Adipocyte (in vitro differentiated cells): ENCODE measurements around the gene ZFHX3.

Source experiments
- DNase-seq: peaks from one replicate; pipeline ENCODE4 v3.0.0-alpha.2; 2015; ENCODE audit warnings: low read depth
- H3K27me3 ChIP-seq: replicated peaks from 2 replicates; pipeline ENCODE4 v1.7.0; 2013; ENCODE audit warnings: mild to moderate bottlenecking, low read length, moderate library complexity; ENCODE audit not compliant: control insufficient read depth, insufficient read depth
- H3K36me3 ChIP-seq: 2 replicates; pipeline ENCODE4 v1.7.0; 2013; ENCODE audit warnings: low read length, mild to moderate bottlenecking, moderate library complexity; ENCODE audit not compliant: control insufficient read depth, insufficient read depth, severe bottlenecking
- H3K4me1 ChIP-seq: 2 replicates; pipeline ENCODE4 v1.7.0; 2013; ENCODE audit warnings: mild to moderate bottlenecking, low read length, moderate library complexity; ENCODE audit not compliant: control insufficient read depth, insufficient read depth
- H3K4me3 ChIP-seq: 2 replicates; pipeline ENCODE4 v1.7.0; 2013; ENCODE audit warnings: mild to moderate bottlenecking, low read length, moderate library complexity
- H3K9ac ChIP-seq: 2 replicates; pipeline ENCODE4 v1.7.0; 2013; ENCODE audit warnings: mild to moderate bottlenecking, low read length, moderate library complexity
- H3K9me3 ChIP-seq: 2 replicates; pipeline ENCODE4 v1.7.0; 2013; ENCODE audit warnings: mild to moderate bottlenecking, low read length, moderate library complexity; ENCODE audit not compliant: control insufficient read depth

Gene ZFHX3

DNA sequence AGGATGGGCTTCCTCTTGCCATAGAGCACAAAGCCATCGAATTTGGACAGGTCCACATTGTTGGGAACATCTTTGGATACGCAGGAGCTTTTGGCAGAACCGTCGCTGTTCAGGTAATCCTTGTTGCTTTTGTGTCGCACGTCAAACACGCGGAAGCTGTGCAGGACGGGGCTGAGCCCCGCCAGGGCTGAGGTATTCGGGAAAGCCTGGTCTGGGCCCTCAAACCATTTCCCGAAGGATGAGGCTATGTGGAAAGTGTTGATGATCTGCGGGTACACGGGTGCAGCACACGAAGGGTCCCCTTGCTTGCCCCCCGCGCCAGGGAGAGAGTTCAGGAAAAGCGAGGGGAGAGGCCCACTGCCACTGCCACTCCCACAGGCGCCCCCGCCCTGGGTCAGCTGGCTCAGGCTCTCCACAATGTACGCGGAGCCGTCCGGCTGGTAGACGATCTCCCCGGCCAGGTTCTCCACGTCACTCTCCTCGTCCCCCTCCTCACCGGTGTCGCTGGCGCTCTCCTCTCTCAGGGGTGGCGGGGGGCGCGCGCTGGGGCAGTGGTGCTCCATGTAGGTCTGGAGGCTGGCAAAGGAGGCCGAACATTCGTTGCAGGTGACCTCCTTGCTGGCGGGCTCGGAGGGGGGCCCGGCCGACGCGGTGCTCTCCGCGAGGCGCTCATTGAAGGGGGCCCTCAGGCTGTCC is 88.5 kb downstream of the ZFHX3 start:
- Histone ChIP-seq H3K9ac (no peak overlapping the region), H3K4me1 (peaks cover 6% of the 10 kb centered on the region), H3K9me3 (no peaks in the 10 kb centered on the region), H3K36me3 (peaks cover 29% of the 10 kb centered on the region), H3K27me3 (no peaks in the 10 kb centered on the region), H3K4me3 (no peak overlapping the region)
- DNase-seq, result no peak

DNA sequence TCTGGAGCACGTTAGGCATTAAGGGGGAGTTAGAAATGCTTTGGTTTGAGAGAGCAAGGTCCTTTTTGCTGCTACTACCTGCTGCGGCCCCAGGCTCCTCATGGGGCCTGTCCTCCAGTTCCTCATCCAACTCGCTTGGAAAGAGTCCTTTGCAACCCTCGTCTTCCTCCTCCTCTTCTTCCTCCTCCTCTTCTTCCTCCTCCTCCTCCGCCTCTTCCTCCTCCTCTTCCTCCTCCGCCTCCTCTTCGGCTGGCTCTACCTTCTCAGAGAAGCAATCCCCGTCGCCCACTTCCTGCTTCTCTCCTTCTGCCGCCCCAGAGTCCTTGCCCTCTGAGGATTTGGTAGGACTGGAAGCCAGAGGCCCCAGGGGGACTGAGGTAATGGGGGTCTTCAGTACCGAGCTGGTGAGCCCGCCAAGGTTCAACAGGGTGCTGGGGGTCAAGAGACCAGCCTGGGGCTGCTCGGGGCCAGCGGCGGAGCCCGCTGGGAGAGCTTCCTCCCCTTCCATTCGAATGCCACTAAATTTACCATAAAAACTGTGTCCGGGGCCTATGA is 89.3 kb downstream of the ZFHX3 start:
- no peaks in the 10 kb centered on the region for H3K9me3 ChIP-seq
- no peak for DNase-seq
- peaks cover 3% of the 10 kb centered on the region for H3K4me1 ChIP-seq
- no peak overlapping the region for H3K4me3 ChIP-seq
- no peaks in the 10 kb centered on the region for H3K27me3 ChIP-seq
- peaks cover 29% of the 10 kb centered on the region for H3K36me3 ChIP-seq
- no peak overlapping the region for H3K9ac ChIP-seq

DNA sequence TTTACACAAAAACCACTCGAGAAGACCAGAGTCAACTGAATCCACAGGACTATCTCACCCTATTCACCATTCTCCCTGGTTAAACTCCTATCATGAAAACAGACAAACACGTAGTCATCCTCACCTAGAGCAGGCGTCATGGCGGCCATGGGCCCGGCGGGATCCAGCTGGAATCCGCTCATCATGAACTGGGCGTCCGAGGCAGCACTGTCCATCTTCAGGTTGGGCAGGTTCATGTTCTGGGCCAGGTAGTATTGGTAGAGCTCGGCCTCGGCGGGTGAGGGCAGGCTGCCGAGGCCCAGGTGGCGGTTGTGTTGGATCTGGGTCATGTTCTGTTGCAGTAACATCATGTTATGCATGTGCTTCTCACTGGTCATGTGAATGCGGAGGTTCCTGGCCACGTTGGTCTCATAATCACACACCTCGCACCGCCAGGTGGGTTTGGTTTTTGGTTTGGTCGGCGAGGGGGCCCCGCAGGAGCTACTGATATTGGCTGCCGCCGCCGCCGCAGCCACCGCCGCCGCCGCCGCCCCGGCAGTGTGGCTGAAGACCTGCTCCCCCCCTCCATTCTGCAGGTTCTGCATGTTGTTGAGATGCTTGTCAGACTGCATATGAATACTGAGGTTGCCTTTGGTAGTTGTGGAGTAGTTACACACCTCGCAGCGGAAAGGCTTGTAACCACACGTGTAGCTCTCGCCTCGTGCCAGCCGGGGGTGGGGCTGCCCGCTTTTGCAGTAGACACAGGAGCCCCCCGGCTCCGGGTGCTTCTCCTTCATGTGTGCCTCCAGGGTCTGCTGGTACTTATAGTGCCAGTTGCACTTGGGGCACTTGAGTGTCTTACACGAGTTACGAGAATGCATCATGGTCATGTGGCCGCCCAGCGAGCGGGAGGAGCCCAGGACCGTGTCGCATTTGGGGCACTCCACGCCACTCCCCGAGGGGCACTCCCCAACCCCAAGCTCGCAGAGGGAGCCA is 90.3 kb downstream of the ZFHX3 start:
- Histone ChIP-seq H3K36me3 (peaks cover 29% of the 10 kb centered on the region), H3K4me1 (peaks cover 8% of the 10 kb centered on the region), H3K4me3 (no peak overlapping the region), H3K9me3 (no peaks in the 10 kb centered on the region), H3K9ac (no peak overlapping the region), H3K27me3 (no peaks in the 10 kb centered on the region)
- DNase-seq, result no peak

DNA sequence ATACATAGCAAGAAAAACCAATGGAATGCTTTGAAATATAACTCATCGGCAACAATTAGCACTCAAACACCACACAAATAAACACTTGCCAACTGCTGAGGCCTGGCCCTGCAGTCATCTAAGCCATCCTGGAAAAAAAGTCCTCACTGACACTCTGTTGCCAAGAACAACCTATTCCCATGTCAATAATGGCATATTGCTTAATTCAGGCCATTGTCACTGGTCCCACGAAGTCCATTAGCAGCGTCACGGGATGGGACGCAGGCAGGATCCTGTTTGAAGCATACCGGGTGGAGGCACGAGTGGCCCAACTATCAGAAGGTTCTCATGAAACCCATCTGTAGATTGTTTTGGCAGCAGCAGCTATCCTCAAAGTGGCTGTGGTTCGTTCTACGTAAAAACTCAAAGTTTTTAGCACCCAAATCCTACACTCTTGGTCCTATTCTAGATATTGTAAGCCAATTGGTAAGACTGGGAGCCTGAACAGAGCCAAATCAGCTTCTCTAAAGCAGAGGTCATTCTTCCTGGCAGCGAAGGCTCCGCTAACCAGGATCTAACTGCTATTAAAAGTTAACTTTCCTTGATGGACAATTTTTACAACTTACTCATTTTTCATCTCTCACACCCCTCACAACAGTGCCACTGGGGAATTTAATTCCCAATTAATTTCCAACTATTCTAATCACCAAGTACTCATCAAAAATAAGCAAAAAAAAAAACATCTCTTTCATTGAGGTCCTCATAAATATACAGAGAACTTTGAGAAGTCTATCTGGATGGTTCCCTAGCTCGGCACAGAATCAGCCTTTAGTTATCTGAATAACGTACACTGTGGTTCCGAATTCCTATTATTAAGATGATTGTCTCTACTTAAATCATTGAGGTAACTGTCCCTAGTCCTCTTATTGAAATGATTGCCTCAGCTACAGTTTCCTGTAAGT is 91.5 kb downstream of the ZFHX3 start:
- Histone ChIP-seq H3K27me3 (no peaks in the 10 kb centered on the region), H3K36me3 (peaks cover 29% of the 10 kb centered on the region), H3K9me3 (no peaks in the 10 kb centered on the region), H3K4me3 (no peak overlapping the region), H3K9ac (no peak overlapping the region), H3K4me1 (peaks cover 11% of the 10 kb centered on the region)
- no peak for DNase-seq

DNA sequence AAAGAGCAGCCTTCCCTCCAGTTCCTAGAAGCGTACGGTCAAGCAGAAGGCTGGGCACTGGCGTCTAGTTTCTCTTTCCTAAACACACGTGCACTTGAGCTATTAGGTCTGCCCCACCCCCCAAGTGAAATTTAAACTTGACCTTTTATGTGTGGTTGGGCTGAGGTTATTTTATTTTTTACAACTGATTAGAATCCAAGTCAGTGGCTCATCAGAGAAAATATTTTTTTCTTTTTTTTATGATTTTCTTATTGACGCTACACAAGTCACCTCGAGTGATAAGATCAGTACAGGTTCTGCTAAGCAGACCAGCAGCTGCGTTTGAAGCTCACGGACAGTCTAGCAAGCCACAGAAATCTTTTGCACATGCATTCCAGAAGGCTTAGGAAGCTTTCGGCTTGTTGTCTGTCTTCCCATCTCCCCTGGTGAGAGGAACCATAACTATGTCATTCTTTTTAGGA is 95.1 kb downstream of the ZFHX3 start:
- H3K9ac ChIP-seq, result no peak overlapping the region
- H3K4me3 ChIP-seq, result no peak overlapping the region
- peaks cover 12% of the 10 kb centered on the region for H3K4me1 ChIP-seq
- peak; percentile 65 for DNase-seq
- no peaks in the 10 kb centered on the region for H3K9me3 ChIP-seq
- peaks cover 38% of the 10 kb centered on the region for H3K36me3 ChIP-seq
- no peaks in the 10 kb centered on the region for H3K27me3 ChIP-seq

DNA sequence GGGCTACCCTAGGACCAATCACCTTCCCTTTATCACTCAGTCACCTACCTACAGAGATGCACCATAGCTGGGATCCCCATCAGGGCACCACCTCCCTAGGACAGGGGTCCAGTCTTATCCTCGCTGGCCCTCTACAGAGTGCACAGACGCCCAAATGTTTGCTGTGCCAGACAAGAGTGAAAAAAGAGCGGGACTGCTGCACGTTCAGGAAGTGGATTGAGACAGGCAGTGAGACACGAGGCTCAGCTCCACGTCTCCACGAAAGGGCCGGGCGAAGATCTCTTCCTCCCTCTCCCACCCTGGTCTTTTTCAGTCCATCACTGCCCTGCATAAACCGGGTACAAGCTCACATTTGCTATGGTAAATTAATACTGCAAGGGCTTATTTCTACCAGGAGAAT is 95.5 kb downstream of the ZFHX3 start:
- Histone ChIP-seq H3K36me3 (peaks cover 35% of the 10 kb centered on the region), H3K4me3 (no peak overlapping the region), H3K4me1 (peaks cover 16% of the 10 kb centered on the region), H3K27me3 (no peaks in the 10 kb centered on the region), H3K9ac (no peak overlapping the region), H3K9me3 (no peaks in the 10 kb centered on the region)
- no peak for DNase-seq

DNA sequence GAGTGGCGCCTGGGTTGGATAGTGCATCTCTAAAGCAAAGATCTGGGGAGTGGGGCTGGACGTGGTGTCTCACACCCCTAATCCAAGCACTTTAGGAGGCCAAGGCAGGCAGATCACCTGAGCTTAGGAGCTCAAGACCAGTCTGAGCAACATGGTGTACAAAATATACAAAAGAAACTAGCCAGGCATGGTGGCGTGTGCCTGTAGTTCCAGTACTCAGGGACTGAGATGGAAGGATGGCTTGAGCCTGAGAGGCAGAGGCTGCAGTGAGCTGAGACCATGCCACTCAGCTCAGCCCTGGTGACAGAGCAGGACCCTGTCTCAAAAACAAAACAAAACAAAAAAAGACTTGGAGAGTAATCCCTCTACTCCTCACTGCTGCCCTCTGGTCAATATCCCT is 96.0 kb downstream of the ZFHX3 start:
- H3K4me1 ChIP-seq, result peaks cover 17% of the 10 kb centered on the region
- no peaks in the 10 kb centered on the region for H3K9me3 ChIP-seq
- peaks cover 30% of the 10 kb centered on the region for H3K36me3 ChIP-seq
- no peak for DNase-seq
- no peak overlapping the region for H3K4me3 ChIP-seq
- no peak overlapping the region for H3K9ac ChIP-seq
- no peaks in the 10 kb centered on the region for H3K27me3 ChIP-seq

DNA sequence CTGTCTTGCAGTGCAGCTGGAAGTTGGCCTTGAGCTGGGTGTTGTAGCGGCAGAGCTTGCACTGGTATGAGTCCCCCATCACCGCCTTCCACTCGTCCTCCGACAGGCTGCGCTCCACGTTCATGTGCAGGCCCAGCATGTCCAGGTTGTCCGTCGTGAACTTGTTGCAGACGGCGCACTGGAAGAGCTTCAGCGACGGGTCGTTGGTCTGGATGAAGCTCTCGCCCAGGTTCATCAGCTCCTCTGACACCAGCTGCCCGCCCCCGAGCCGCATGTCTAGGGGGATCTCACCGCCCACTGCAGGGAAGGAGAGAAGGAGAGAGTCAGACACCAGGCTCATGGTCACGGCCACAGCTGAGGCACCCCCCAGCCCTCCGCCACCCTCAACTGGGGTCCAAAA is 97.3 kb downstream of the ZFHX3 start:
- H3K36me3 ChIP-seq, result peaks cover 23% of the 10 kb centered on the region
- H3K9ac ChIP-seq, result no peak overlapping the region
- no peaks in the 10 kb centered on the region for H3K27me3 ChIP-seq
- H3K4me1 ChIP-seq, result peaks cover 17% of the 10 kb centered on the region
- no peak overlapping the region for H3K4me3 ChIP-seq
- no peaks in the 10 kb centered on the region for H3K9me3 ChIP-seq
- no peak for DNase-seq

DNA sequence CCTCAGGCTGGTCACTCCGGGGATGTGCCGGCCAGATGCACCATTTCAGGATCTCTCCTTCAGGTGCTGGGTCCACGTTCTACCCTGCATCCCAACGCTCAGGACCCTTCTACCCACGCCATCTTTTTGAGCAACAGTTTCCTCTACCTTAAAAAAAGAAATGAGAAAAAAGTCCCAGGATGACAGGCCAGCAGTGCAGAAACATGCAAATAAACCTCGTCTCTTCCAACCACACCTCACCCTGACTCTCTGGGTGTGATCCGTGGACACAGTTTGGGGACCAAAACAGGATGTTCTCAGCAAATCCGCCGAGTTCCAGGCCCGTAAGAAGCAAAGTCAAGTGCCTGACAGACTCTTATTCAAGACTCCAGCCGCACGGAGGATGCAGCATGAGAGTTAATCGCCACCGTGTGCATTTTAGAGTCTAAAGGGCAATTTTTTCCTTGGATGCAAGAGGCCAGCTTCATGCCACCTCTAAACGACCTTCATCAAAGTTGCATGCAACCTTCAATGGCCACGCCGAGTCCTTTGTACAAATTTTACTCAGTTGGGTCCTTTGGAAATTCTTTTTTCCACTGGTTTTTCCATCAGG is 99.6 kb downstream of the ZFHX3 start:
- Histone ChIP-seq H3K4me1 (peaks cover 17% of the 10 kb centered on the region), H3K4me3 (no peak overlapping the region), H3K27me3 (no peaks in the 10 kb centered on the region), H3K9me3 (no peaks in the 10 kb centered on the region), H3K36me3 (peaks cover 23% of the 10 kb centered on the region), H3K9ac (no peak overlapping the region)
- no peak for DNase-seq

DNA sequence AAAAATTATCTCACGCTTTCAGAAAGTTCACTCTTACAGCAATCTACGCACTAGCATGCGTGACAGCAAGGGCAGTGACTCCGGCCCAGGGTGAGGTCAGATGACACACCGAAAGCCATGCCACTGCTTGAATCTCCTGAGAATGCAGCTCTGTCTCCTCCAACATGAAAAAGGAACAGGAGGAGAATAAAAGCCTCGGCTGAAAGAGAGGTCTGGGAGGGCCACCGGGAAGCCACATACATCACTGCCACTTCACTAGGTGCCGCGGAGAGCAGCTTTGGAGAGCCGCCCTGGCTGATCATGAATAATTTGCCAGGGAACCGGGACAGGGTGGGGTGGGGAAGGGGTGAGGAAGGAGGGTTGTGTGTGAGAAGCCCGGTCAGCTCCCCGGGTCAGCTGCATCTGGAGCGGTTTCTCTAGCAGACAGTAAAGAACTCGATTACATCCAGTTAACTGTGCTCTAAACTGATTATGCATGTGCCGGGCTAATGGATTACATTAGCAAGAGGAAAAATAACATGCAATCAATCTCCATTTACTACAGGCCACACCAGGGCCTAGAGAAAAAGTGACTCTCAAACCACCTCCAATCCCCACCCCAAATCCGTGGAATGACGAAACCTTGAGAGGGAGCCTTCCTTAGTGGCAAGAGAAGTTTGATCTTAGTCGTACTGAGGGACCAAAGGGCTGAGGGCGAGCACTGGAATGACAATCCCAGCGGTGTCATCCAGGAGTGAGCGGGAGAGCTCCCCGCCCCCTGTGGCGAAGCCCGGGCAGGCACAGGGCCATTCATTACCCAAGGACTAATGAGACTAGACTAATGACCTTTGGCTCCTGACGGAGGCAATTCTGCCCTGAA is 100.3 kb downstream of the ZFHX3 start:
- peaks cover 23% of the 10 kb centered on the region for H3K36me3 ChIP-seq
- H3K9me3 ChIP-seq, result no peaks in the 10 kb centered on the region
- H3K27me3 ChIP-seq, result no peaks in the 10 kb centered on the region
- no peak overlapping the region for H3K4me3 ChIP-seq
- no peak overlapping the region for H3K9ac ChIP-seq
- H3K4me1 ChIP-seq, result peaks cover 9% of the 10 kb centered on the region
- no peak for DNase-seq
